GM23248 (cell line): ENCODE data around the gene CYS1. TPM values are rescaled to one million over a fixed set of nuclear protein-coding genes. Genes with fewer than 3 reads are reported as not detected.

ENCODE experiments used
- DNase-seq: peaks from one replicate; pipeline ENCODE4 v3.0.0-alpha.2; 2015
- H2AFZ ChIP-seq: fragments of 200-600 bp; sonication (generic); 2 replicates; pipeline ENCODE4 v1.6.1; 2016; ENCODE audit warnings: antibody characterized with exemption
- H3F3A ChIP-seq: fragments of 200-600 bp; sonication (generic); 2 replicates; pipeline ENCODE4 v1.6.1; 2016; ENCODE audit warnings: mild to moderate bottlenecking, antibody characterized with exemption, mixed run types; ENCODE audit not compliant: insufficient read depth
- H3K27ac ChIP-seq: fragments of 200-600 bp; sonication (generic); 2 replicates; pipeline ENCODE4 v1.5.1; 2016; ENCODE audit warnings: mild to moderate bottlenecking
- H3K27me3 ChIP-seq: fragments of 200-600 bp; sonication (generic); replicated peaks from 2 replicates; pipeline ENCODE4 v1.6.1; 2016; ENCODE audit warnings: mild to moderate bottlenecking; ENCODE audit not compliant: insufficient read depth
- H3K36me3 ChIP-seq: fragments of 200-600 bp; sonication (generic); 2 replicates; pipeline ENCODE4 v1.6.1; 2016; ENCODE audit warnings: low read depth, mild to moderate bottlenecking
- H3K4me1 ChIP-seq: fragments of 200-600 bp; sonication (generic); 2 replicates; pipeline ENCODE4 v1.6.1; 2016; ENCODE audit warnings: mild to moderate bottlenecking; ENCODE audit not compliant: insufficient read depth
- H3K4me2 ChIP-seq: fragments of 200-600 bp; sonication (generic); one replicate; pipeline ENCODE4 v1.6.1; 2016; ENCODE audit warnings: mild to moderate bottlenecking; ENCODE audit not compliant: unreplicated experiment
- H3K4me3 ChIP-seq: fragments of 200-600 bp; sonication (generic); 2 replicates; pipeline ENCODE4 v1.5.1; 2016; ENCODE audit warnings: mild to moderate bottlenecking
- H3K79me2 ChIP-seq: fragments of 200-600 bp; sonication (generic); 2 replicates; pipeline ENCODE4 v1.6.1; 2016; ENCODE audit warnings: mild to moderate bottlenecking; ENCODE audit not compliant: insufficient read depth
- H3K9ac ChIP-seq: fragments of 200-600 bp; sonication (generic); 2 replicates; pipeline ENCODE4 v1.6.1; 2016; ENCODE audit warnings: mild to moderate bottlenecking
- H3K9me2 ChIP-seq: fragments of 200-600 bp; sonication (generic); 2 replicates; pipeline ENCODE4 v1.6.1; 2016; ENCODE audit warnings: mixed run types, mild to moderate bottlenecking, moderate library complexity; ENCODE audit not compliant: insufficient read depth
- H3K9me3 ChIP-seq: fragments of 200-600 bp; sonication (generic); one replicate; pipeline ENCODE4 v1.6.1; 2017; ENCODE audit warnings: low read depth
- H4K20me1 ChIP-seq: fragments of 200-600 bp; sonication (generic); 2 replicates; pipeline ENCODE4 v1.6.0; 2016; ENCODE audit not compliant: insufficient read depth
- EZH2 ChIP-seq: fragments of 200-600 bp; sonication (generic); IDR thresholded peaks from 2 replicates; pipeline ENCODE4 v1.6.1; 2018; ENCODE audit warnings: antibody characterized with exemption, mild to moderate bottlenecking; ENCODE audit not compliant: insufficient read depth, poor library complexity, severe bottlenecking
- EZH2phosphoT487 ChIP-seq: fragments of 200-600 bp; sonication (generic); IDR thresholded peaks from 2 replicates; pipeline ENCODE4 v1.6.1; 2018; ENCODE audit warnings: antibody characterized with exemption, moderate library complexity, mild to moderate bottlenecking, low read depth; ENCODE audit not compliant: insufficient read depth
- WGBS, 2 experiments: methylation state at CpG; one replicate each; pipeline ENCODE4 v1.1.6; 2015 to 2017; ENCODE audit warnings: low lambda C conversion rate in 2 of 2, low coverage in 1 of 2; ENCODE audit errors: missing lambda C conversion rate in 2 of 2; 5-methylcytosine and 5-hydroxymethylcytosine counted together
- in situ Hi-C: fragments of 300-500 bp; cut with MboI; formaldehyde crosslinking; loops from 2 replicates; pipeline ENCODE4 v1.15.0; 2020
- polyA plus RNA-seq: library from polyadenylated mRNA; unstranded; fragments of >200 nt; fragmentation: Nextera tagmentation; extraction: Ambion mirVana; gene quantifications from 2 replicates; pipeline ENCODE4 v1.2.1, GENCODE V29; 2016
- total RNA-seq: library from RNA; depleted of rRNA; stranded (reverse); fragments of >200 nt; shearing (Covaris generic); gene quantifications from 2 replicates; pipeline ENCODE4 v1.2.3, GENCODE V29; 2014

The CYS1 gene
- total and polyA plus RNA-seq, 2 experiments from 2014 or later: 3.1 to 6.1 TPM

DNA sequence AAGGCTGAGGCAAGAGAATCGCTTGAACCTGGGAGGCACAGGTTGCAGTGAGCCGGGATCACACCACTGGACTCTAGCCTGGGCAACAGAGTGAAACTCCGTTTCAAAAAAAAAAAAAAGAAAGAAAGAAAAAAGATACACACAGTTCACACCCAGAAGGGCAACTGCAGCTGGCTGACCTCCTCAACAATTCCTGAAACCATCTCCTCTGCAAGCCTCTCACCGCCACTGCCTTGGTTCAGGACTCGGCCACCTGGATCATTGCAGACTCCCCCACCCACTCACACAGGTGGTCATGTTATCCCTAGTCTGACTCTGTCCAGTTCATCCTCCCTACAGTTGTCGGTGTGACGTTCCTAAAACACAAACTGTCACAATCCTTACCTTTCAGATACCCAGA, 2.2 kb downstream of the CYS1 start:
- in situ Hi-C loops: loop anchor here (10.0 kb wide), 1 partner anchor 357 kb away; no protein-coding TSS in a partner anchor

DNA sequence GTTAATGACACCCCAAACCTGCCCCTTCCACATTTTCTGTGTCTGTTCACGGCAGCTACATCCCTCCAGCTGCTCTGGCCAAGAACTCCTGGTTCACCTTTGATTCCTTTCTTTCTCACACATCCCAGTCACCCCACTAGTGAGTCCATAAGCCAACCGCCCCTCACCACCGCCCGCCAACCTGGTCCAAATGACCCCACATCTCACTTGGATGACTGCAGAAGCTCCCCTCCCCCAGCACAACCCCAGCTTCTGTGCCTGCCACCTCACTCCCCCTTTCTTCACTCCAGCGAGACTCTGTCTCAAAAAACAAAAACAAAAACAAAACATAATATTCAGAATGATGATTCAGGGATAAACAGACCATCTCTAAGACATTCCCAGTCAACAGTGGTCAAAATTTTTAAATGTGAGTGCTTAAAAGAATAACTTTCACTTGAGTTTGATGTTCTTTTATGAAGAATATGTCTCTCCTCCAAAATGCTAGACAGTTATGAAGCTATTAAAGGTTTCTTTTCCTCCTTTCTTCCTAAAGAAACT, 3.2 kb downstream of the CYS1 start:
- Histone ChIP-seq H3K36me3 (no peaks in the 10 kb centered on the region), H3K9me3 (no peaks in the 10 kb centered on the region), H4K20me1 (no peaks in the 10 kb centered on the region), H3F3A (peaks cover 9% of the 10 kb centered on the region; the same call in 1 of the 2 replicates), H3K27me3 (peaks cover 13% of the 10 kb centered on the region), H3K79me2 (no peaks in the 10 kb centered on the region), H3K9ac (no peak overlapping the region), H3K4me2 (no peak overlapping the region), H3K4me3 (no peak overlapping the region), H3K27ac (no peak overlapping the region), H3K4me1 (peaks cover 7% of the 10 kb centered on the region; the same call in 1 of the 2 replicates), H2AFZ (no peak overlapping the region), H3K9me2 (no peaks in the 10 kb centered on the region)
- TF ChIP-seq EZH2: no peak
- no peak for TF ChIP-seq EZH2phosphoT487
- DNase-seq: no peak
- 92 to 94% methylated on average over 5 of the region's 5 CpGs for WGBS, 2 experiments
- in situ Hi-C loops: loop anchor here (10.0 kb wide), 1 partner anchor 358 kb away; no protein-coding TSS in a partner anchor

More for the DNA sequence above, 2.2 kb downstream of the CYS1 start:
- H3K4me3 ChIP-seq: no peak overlapping the region
- H2AFZ ChIP-seq: no peak overlapping the region
- no peak overlapping the region for H3K27ac ChIP-seq
- H3K4me2 ChIP-seq: no peak overlapping the region
- H3K9me2 ChIP-seq: no peaks in the 10 kb centered on the region
- peaks cover 23% of the 10 kb centered on the region for H3K27me3 ChIP-seq
- TF ChIP-seq EZH2 (no peak), EZH2phosphoT487 (no peak)
- no peak overlapping the region for H3K9ac ChIP-seq
- no peaks in the 10 kb centered on the region for H4K20me1 ChIP-seq
- no peak for DNase-seq
- H3F3A ChIP-seq: peaks cover 10% of the 10 kb centered on the region; the same call in 1 of the 2 replicates
- no peaks in the 10 kb centered on the region for H3K79me2 ChIP-seq
- no peaks in the 10 kb centered on the region for H3K36me3 ChIP-seq
- H3K9me3 ChIP-seq: no peaks in the 10 kb centered on the region
- WGBS, 2 experiments: 80 to 86% methylated on average over 7 of the region's 7 CpGs
- peaks cover 11% of the 10 kb centered on the region; the same call in 1 of the 2 replicates for H3K4me1 ChIP-seq

DNA sequence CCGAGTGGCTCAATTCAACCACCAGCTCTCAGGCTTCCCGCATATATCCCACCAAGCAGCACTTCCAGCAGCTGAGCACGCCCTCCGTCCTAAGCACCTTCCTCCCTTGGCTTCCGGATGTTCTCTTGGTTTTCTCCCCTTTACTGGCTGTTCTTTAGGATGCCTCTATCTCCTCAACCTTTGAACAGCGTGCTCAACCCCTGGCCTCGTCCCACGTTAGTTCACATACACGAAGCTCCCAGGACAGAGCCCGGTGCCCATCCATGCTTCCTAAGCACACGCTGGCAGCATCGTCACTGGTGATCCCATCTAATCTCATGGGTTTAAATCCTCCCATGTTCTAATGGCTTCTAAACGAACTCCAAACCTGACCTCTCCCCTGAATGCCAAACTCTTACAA, 3.7 kb downstream of the CYS1 start:
- H3K36me3 ChIP-seq: no peaks in the 10 kb centered on the region
- H3K79me2 ChIP-seq: no peaks in the 10 kb centered on the region
- H3K9me2 ChIP-seq: no peaks in the 10 kb centered on the region
- no peak overlapping the region for H2AFZ ChIP-seq
- no peak overlapping the region for H3K4me2 ChIP-seq
- no peak for TF ChIP-seq EZH2
- no peak for TF ChIP-seq EZH2phosphoT487
- H3K27ac ChIP-seq: no peak overlapping the region
- no peaks in the 10 kb centered on the region for H3K9me3 ChIP-seq
- H3K9ac ChIP-seq: no peak overlapping the region
- 95 to 96% methylated on average over 13 of the region's 13 CpGs for WGBS, 2 experiments
- in situ Hi-C loops: loop anchor here (10.0 kb wide), 1 partner anchor 358 kb away; no protein-coding TSS in a partner anchor
- H3K4me3 ChIP-seq: no peak overlapping the region
- H3F3A ChIP-seq: peaks cover 9% of the 10 kb centered on the region; the same call in 1 of the 2 replicates
- no peak for DNase-seq
- H4K20me1 ChIP-seq: no peaks in the 10 kb centered on the region
- H3K27me3 ChIP-seq: 0 out of 2 replicates have a peak, but pooled peaks cover 8% of the 10 kb centered on the region
- peaks cover 7% of the 10 kb centered on the region; the same call in 1 of the 2 replicates for H3K4me1 ChIP-seq

- H3F3A ChIP-seq: peaks cover 9% of the 10 kb centered on the region; the same call in 1 of the 2 replicates
- no peaks in the 10 kb centered on the region for H3K27me3 ChIP-seq
- no peak overlapping the region for H3K4me3 ChIP-seq
- no peak for TF ChIP-seq EZH2
- H3K4me2 ChIP-seq: no peak overlapping the region
- no peaks in the 10 kb centered on the region for H3K79me2 ChIP-seq
- no peak for DNase-seq
- H3K9ac ChIP-seq: no peak overlapping the region
- peaks cover 7% of the 10 kb centered on the region; the same call in 1 of the 2 replicates for H3K4me1 ChIP-seq
- 82 to 86% methylated on average over 9 of the region's 9 CpGs for WGBS, 2 experiments
- no peaks in the 10 kb centered on the region for H3K9me2 ChIP-seq
- no peaks in the 10 kb centered on the region for H3K36me3 ChIP-seq
- no peaks in the 10 kb centered on the region for H3K9me3 ChIP-seq
- in situ Hi-C loops: loop anchor here (10.0 kb wide), 1 partner anchor 359 kb away; no protein-coding TSS in a partner anchor
- H3K27ac ChIP-seq: no peak overlapping the region
- H4K20me1 ChIP-seq: no peaks in the 10 kb centered on the region
- H2AFZ ChIP-seq: no peak overlapping the region
These were observed 4.5 kb downstream of the CYS1 start for GRCh38 chr2:10075571-10076209.
